ENCODE results near the gene CFH.
"Not testable (repeated sequence)": the region's sequence is repeated elsewhere in the genome, so short reads cannot be mapped to it uniquely, and the experiment has no call there.

The CFH gene

GRCh38 chr1:196669693-196670092 lies 17.9 kb downstream of the CFH start:
- no peak for DNase-seq

DNA sequence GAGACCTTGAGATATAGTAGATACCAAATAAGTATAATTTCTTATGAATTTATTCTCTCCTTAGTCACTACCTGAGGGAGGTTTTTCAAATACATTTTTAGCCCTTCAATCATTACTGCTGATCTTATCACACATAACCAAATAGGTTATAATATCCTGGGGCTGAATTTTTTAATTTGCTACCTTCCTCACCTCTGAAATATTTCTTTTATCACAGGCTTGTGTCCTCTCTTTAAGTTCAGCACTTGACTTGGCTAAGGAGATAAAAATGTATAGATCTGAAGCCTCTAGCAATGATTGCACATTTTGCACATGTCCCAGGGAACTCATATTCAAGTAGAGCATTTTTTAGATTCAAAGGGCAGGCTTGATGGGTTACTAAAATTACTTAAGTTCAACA lies 23.1 kb downstream of the CFH start:
- no peak for DNase-seq

DNA sequence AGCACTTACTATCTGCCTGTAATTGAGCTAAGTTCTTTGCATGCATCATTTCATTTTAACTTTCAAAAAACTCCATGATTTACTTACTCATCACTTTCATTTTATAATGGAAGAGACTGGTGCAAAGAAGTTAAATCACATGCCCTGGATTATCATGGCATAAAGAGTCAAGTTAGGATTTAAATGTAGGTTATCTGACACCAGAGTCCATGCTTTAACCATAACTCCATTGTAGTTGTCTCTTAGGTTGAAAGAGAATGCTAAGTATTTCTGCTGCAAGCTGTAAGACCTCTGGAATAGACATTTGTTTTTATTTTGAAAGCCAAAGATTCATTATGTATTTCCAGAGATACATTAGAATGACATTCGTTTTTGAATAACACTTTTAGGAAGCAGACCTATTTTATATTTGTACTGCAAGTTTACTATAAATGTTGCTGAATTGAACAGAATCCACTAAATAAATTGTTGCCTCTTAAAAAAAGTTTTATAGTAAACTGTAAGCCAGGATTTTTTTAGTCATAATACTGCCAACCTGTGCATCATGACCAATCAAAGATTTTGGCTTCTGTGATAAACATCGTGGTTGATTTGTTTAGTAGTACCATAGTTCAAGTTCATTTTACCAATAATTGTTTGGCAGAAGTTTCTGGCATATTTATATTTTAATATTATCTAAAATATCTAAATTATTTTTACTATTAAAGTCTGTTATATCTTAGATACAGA lies 26.1 kb downstream of the CFH start:
- DNase-seq: no peak

- no peak for DNase-seq
These were observed 26.7 kb downstream of the CFH start for GRCh38 chr1:196678510-196678884.

DNA sequence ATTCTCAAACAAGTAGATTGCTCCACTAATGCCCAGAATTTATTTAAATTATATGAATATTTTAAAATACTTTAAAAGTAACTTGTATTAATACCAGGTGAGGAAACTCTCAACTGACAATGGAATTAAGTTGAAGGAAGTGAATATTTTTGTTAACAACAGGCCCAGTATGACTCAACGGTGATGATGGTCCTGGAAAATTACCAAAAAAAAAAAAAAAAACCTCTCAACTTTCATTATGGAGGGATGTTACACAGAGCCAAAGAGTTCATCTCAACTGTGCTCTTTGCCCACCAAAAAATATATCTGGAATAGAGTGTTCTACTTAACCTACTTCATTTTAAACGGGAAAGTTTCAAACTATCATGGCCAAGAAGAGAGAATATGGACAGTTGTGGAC lies 28.3 kb downstream of the CFH start:
- no peak for DNase-seq

DNA sequence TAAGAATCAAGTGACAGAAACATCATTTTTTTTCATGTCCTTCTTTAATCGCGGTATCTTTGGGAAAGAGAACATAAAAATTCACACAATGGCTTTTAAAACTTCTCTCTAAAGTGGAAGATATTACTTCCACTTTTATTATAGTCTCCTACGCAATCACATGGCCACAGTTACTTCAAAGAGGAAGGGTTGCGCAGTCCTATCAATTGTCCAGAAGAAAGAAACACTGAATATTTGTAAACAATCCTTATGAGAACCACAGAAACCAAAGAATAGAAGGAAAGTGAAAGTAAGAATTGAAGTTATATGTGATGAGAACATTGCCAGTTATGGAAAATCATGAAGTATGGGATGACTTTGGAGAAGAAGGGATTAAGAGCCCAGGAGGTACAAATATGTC lies 32.6 kb downstream of the CFH start:
- DNase-seq: no peak

GRCh38 chr1:196685506-196685905 lies 33.7 kb downstream of the CFH start:
- DNase-seq: no peak

- no peak for DNase-seq
These were observed 37.2 kb downstream of the CFH start for GRCh38 chr1:196689001-196689400.

DNA sequence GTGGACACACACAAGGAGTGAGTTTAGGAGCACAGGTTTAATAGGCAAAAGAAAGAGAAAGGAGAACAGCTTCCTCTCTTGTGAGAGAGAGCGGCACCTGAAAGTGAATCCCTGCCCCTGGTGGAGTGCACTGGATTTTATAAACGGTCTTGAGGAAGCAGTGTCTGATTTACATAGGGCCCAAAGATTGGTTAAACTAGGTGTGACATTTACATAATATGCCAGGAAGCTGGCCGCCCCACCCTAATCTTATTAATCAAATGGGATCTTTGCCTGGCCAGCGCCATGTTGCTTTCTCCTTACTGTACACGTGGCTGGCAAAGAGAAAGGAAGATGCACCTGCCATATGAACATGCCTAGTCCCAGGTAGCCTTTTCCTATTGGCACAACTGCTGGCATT lies 38.7 kb downstream of the CFH start:
- DNase-seq: no peak

GRCh38 chr1:196698993-196699392 lies 47.1 kb downstream of the CFH start:
- no peak for DNase-seq

DNA sequence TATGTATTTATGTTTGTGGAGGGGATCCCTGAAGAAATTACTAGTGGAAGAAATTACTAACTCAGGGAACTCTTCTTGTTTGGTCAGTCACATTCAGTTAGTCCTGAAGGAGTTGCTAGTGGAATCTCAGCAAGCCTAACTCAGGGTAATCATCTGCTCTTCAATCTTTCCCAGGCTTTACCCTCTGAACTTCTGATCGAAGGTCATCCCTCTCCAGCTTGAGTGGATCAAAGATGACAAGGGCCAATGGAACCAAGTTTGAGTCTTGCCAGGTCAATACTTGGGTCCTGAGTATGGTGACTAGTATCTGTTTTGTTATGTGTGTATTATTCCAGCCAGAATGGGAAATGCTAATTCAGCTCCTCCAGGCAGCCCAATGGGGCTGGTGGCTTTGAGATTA lies 49.3 kb downstream of the CFH start:
- DNase-seq: no peak

- not testable (repeated sequence) for DNase-seq
These were observed 58.0 kb downstream of the CFH start for GRCh38 chr1:196709892-196710291.

GRCh38 chr1:196717868-196718267 lies 66.0 kb downstream of the CFH start:
- no peak for DNase-seq

DNA sequence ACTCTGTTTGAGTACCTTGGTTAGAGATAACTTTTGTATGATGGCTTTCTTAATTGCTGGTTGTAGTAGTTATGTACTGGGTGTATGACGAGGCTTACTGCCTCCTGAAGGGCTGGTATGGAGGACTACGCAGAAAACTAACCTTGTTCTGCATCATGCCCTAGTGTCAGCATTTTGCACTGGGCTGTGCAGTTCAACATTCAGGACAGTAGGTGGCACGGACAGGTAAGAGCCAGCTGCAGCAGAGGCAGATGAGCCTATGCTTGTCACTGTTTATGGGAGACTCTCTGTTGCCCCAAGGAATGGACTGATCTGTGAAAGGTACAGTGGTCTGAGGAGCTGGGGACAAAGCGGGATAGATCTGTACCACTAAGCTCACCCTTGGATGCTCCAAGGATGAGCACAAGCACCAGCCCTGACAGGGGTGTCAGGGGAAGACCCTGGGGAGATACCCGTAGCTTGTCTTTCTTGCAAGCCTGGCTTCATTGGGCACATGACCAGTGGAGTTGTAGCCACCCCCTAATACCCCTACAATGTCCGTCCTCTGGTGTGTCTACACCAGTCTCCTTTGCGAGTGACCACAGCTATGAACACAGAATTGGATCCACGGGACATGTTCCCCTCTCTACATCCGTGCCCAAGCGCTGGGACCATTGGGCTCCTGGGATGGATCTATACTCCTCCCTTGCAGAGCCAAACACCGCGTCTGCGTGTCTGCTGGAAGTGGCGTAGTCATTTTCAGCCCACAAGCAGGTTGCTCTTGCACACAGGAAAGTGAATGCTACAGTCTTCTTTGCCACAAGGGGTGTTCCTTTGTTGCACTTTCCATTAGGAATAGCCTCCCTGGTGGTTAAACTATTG lies 71.7 kb downstream of the CFH start:
- DNase-seq: peak; percentile 8

DNA sequence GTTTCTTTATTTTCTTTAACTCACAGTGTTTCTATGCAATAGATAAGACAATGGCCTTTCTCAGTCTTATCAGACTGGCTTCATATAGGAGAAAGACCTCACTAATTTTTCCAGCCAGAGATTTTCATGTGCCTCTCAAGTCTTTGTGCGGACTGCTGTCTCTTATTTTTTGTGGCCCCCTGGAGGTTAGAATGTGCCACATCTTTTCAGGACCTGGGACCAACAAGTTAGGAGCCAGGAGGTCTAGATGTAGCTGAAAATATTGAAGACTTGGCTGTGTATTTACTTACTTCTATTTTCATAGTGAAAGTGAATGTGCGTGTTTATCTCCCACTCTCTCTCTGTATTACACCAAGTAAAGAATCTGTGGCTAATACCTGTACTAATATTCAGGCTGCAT lies 80.7 kb downstream of the CFH start:
- no peak for DNase-seq

- DNase-seq: no peak
These were observed 81.5 kb downstream of the CFH start for GRCh38 chr1:196733091-196733970.

DNA sequence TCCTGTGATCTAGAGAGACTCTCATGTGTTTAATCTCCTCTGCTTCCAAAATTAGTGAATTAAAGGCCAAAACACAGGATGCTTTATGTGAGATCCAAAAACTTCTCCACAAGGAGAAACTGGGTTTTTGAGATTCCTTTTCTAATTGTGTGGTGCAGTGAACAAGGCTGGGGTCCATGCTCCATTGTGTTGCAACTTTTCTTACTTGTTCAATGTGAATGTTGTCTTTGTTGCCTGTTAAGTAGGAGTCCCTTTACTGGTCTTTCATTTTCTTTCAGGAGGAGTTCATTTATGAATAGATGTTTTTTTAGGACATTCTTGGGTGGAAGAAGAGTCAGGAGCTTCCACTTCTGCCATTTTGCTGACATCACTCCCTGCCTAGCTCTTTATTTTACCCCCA lies 82.2 kb downstream of the CFH start:
- no peak for DNase-seq

DNA sequence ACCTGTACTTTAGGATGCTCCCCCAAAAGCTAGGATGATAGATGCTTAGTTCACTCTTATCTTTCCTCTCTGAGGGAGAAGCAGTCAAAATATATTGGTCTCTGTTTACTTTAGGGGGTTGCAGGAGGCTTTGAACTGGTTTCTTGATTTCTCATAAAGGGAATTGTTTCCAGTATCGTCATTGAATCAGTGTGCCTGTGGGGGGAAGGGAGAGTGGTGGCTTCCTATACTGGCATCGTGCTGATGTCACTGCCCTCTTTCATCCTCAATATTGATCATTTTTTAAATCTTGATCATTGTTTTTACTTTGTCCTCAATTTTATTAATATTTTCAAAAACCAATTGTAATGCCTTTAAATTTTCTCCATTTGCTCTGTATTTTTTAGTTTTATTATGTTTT lies 82.6 kb downstream of the CFH start:
- no peak for DNase-seq

- no peak for DNase-seq
These were observed 86.9 kb downstream of the CFH start for GRCh38 chr1:196738730-196739129.

GRCh38 chr1:196743244-196743643 lies 91.4 kb downstream of the CFH start:
- DNase-seq: peak; percentile 24

DNA sequence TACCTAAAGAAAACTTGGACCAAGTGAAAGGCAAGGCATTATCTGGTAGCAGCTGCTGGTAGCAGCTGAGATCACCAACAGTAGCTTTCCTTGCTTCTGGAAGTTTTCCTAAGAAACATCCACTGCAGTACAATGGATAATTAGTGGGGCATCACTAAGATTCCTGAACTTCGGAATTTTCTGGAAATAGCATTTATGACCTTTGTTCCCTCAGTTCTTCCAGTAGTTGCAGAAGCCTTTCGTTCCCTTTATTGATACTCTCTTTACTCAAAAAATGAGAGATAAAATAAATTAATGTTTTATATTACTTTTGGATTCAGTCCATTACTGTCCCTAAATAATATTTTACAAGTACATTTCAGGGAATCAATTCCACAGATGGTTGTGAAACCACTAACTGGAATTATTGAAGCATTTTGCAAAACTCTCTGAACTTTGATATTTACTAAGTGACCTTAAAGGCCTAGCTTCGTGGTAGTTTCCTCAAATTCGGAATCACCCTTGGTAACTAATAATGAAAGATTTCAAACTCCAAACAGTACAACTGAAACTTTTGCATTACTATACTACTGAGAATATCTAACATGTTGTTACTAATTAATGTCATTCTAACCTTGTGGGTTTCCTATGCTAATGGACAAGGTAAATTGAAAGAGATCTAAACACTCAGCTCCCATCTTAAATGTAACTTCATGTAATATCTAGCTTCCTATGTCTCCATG lies 113.3 kb downstream of the CFH start:
- DNase-seq: not testable (repeated sequence)

DNA sequence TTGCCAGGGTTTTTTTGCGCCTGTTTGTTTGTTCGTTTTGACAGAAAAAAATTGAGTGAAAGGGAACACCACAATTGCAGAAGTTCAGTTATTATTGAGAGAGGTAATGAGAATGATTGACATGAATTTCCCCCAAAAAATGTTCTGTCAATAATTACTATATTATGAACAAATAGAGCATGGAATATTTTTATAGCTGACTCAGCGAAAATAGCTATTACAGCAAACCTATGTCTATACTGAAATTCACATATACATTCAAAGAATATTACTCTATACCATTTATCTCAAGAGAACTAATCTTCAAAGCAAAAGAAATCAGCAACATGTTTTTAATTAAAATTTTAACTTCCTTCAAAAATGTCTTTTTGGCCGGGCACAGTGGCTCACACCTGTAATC lies 118.0 kb downstream of the CFH start:
- not testable (repeated sequence) for DNase-seq

- no peak for DNase-seq
These were observed 121.9 kb downstream of the CFH start for GRCh38 chr1:196773713-196774112.

Data from kidney glomerular epithelial cell (primary cell).